KOPT-K1 (cell line): ENCODE results near the gene PRKAG2.
"Not testable (repeated sequence)": the region's sequence is repeated elsewhere in the genome, so short reads cannot be mapped to it uniquely, and the experiment has no call there.

Experiments used
- H3K27ac ChIP-seq: fragments of 200-600 bp; sonication (generic); 2 replicates; pipeline ENCODE4 v1.5.1; 2016; ENCODE audit warnings: antibody characterized with exemption, mild to moderate bottlenecking, low read depth, low read length; ENCODE audit not compliant: poor library complexity, severe bottlenecking
- H3K36me3 ChIP-seq: fragments of 200-600 bp; sonication (generic); 2 replicates; pipeline ENCODE4 v1.5.1; 2017; ENCODE audit warnings: antibody characterized with exemption, mild to moderate bottlenecking, low read length, moderate library complexity; ENCODE audit not compliant: insufficient read depth
- H3K9me3 ChIP-seq: fragments of 200-600 bp; sonication (generic); 2 replicates; pipeline ENCODE4 v1.5.1; 2017; ENCODE audit warnings: antibody characterized with exemption, low read length, mild to moderate bottlenecking; ENCODE audit not compliant: insufficient read depth, poor library complexity, severe bottlenecking

PRKAG2 gene

GRCh38 chr7:151844825-151845200 lies 32.1 kb downstream of the PRKAG2 start:
- H3K36me3 ChIP-seq: no peaks in the 10 kb centered on the region
- no peaks in the 10 kb centered on the region for H3K9me3 ChIP-seq
- no peak overlapping the region for H3K27ac ChIP-seq

- no peak overlapping the region for H3K27ac ChIP-seq
- H3K36me3 ChIP-seq: no peaks in the 10 kb centered on the region
- H3K9me3 ChIP-seq: no peaks in the 10 kb centered on the region
Observed at GRCh38 chr7:151844071-151844824, 32.7 kb downstream of the PRKAG2 start.

- Histone ChIP-seq H3K36me3 (no peaks in the 10 kb centered on the region), H3K9me3 (no peaks in the 10 kb centered on the region), H3K27ac (no peak overlapping the region)
Observed at GRCh38 chr7:151843181-151843580, 33.7 kb downstream of the PRKAG2 start.

- not testable (repeated sequence) for H3K27ac ChIP-seq, H3K9me3 ChIP-seq, H3K36me3 ChIP-seq
Observed at GRCh38 chr7:151841395-151842051, 35.4 kb downstream of the PRKAG2 start.

- Histone ChIP-seq H3K36me3 (no peaks in the 10 kb centered on the region), H3K27ac (no peak overlapping the region), H3K9me3 (no peaks in the 10 kb centered on the region)
Observed at GRCh38 chr7:151840088-151840910, 36.6 kb downstream of the PRKAG2 start.

GRCh38 chr7:151839451-151839921 lies 37.4 kb downstream of the PRKAG2 start:
- H3K27ac ChIP-seq: peak overlapping the region; percentile 15
- H3K9me3 ChIP-seq: no peaks in the 10 kb centered on the region
- H3K36me3 ChIP-seq: no peaks in the 10 kb centered on the region

- Histone ChIP-seq H3K36me3 (no peaks in the 10 kb centered on the region), H3K27ac (peak overlapping the region; percentile 15), H3K9me3 (no peaks in the 10 kb centered on the region)
Observed at GRCh38 chr7:151838861-151839381, 38.0 kb downstream of the PRKAG2 start.

GRCh38 chr7:151838072-151838471 lies 38.8 kb downstream of the PRKAG2 start:
- no peaks in the 10 kb centered on the region for H3K36me3 ChIP-seq
- no peak overlapping the region for H3K27ac ChIP-seq

GRCh38 chr7:151837285-151838042 lies 39.5 kb downstream of the PRKAG2 start:
- Histone ChIP-seq H3K27ac (no peak overlapping the region), H3K36me3 (no peaks in the 10 kb centered on the region), H3K9me3 (no peaks in the 10 kb centered on the region)

More at GRCh38 chr7:151838072-151838471, 38.8 kb downstream of the PRKAG2 start:
- H3K9me3 ChIP-seq: no peaks in the 10 kb centered on the region

GRCh38 chr7:151836927-151837205 lies 40.0 kb downstream of the PRKAG2 start:
- Histone ChIP-seq H3K9me3 (no peaks in the 10 kb centered on the region), H3K36me3 (no peaks in the 10 kb centered on the region), H3K27ac (no peak overlapping the region)

GRCh38 chr7:151836191-151836926 lies 40.6 kb downstream of the PRKAG2 start:
- Histone ChIP-seq H3K36me3 (no peaks in the 10 kb centered on the region), H3K27ac (no peak overlapping the region), H3K9me3 (no peaks in the 10 kb centered on the region)

GRCh38 chr7:151835636-151836035 lies 41.3 kb downstream of the PRKAG2 start:
- H3K36me3 ChIP-seq: no peaks in the 10 kb centered on the region
- no peaks in the 10 kb centered on the region for H3K9me3 ChIP-seq
- H3K27ac ChIP-seq: no peak overlapping the region

- Histone ChIP-seq H3K27ac (no peak overlapping the region), H3K36me3 (no peaks in the 10 kb centered on the region), H3K9me3 (no peaks in the 10 kb centered on the region)
Observed at GRCh38 chr7:151834271-151835035, 42.5 kb downstream of the PRKAG2 start.
